Measurements from ENCODE around the gene B3GALT4. TPM values are rescaled to one million over a fixed set of nuclear protein-coding genes. Genes with fewer than 3 reads are reported as not detected.

Gene B3GALT4
- total and polyA plus RNA-seq, 2 of the 13 experiments (the other 11 are each of a cell fraction or from before 2014, with no cell fraction given), result 0.04 to 0.27 TPM

DNA sequence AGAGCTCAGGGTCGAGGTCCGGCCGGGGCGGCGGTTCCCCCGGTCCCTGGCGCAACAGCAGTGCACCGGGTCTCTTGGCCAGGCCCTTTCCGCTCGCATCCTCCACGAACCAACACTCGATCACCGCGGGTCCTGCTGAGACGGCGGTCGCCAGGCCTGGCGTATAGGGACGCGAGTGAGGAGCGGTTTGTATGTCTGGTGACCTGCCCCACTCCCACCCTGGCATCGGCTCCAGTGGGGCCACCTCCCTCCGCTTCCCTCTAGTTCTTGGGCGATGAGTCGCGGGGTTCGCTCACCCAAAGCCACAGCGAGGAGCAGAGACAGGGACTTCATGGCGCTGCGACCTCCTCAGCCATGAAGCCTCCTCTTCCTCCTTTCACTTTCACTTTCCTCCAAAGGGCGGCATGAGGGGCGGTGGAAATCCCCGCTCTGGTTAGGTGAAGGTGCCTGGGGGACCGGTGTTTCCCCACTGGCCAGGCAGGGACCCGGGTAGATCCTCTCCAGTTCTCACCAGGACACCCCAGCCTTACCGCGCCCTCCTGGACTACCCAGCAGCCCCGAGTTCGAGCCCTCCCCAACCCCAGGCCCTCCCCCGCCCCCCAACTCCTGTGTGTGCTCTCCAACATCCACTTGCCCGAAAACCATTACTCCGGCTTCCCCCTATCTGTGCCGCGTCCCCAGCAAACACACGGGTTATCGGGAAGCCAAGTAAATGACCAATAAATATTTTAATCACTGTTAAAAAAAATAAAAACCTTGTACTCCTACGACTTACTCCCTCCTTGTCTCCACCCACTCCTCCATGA lies 37.0 kb downstream of the B3GALT4 start, which contains the start of gene TAPBP (continued):
- TF ChIP-seq AKNA (CRISPR knock-in tag; IDR thresholded peaks at IDR 0.05; ENCODE audit: borderline replicate concordance), result no peak
- TF ChIP-seq, protein P1, sequence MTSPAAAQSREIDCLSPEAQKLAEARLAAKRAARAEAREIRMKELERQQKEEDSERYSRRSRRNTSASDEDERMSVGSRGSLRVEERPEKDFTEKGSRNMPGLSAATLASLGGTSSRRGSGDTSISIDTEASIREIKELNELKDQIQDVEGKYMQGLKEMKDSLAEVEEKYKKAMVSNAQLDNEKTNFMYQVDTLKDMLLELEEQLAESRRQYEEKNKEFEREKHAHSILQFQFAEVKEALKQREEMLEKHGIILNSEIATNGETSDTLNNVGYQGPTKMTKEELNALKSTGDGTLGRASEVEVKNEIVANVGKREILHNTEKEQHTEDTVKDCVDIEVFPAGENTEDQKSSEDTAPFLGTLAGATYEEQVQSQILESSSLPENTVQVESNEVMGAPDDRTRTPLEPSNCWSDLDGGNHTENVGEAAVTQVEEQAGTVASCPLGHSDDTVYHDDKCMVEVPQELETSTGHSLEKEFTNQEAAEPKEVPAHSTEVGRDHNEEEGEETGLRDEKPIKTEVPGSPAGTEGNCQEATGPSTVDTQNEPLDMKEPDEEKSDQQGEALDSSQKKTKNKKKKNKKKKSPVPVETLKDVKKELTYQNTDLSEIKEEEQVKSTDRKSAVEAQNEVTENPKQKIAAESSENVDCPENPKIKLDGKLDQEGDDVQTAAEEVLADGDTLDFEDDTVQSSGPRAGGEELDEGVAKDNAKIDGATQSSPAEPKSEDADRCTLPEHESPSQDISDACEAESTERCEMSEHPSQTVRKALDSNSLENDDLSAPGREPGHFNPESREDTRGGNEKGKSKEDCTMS (CRISPR knock-in tag; conservative IDR thresholded peaks at IDR 0.05), result 0 out of 2 replicates have a peak, but pooled peaks have one; percentile 61
- TF ChIP-seq, protein P2, sequence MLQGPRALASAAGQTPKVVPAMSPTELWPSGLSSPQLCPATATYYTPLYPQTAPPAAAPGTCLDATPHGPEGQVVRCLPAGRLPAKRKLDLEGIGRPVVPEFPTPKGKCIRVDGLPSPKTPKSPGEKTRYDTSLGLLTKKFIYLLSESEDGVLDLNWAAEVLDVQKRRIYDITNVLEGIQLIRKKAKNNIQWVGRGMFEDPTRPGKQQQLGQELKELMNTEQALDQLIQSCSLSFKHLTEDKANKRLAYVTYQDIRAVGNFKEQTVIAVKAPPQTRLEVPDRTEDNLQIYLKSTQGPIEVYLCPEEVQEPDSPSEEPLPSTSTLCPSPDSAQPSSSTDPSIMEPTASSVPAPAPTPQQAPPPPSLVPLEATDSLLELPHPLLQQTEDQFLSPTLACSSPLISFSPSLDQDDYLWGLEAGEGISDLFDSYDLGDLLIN (CRISPR knock-in tag; IDR thresholded peaks at IDR 0.05; ENCODE audit: borderline replicate concordance), result no peak
- TF ChIP-seq PPARG (CRISPR knock-in tag; conservative IDR thresholded peaks at IDR 0.05), result no peak
- no peak for TF ChIP-seq ZNF234 (CRISPR knock-in tag; conservative IDR thresholded peaks at IDR 0.05)
- no peak for TF ChIP-seq NR2F6 (IDR thresholded peaks at IDR 0.05)
- TF ChIP-seq NR2F6 (CRISPR knock-in tag; IDR thresholded peaks at IDR 0.05), result peak; percentile 45; the same call in 1 of the 2 replicates
- no peak for TF ChIP-seq ZNF563 (CRISPR knock-in tag; IDR thresholded peaks at IDR 0.05)
- TF ChIP-seq SIX4 (CRISPR knock-in tag; IDR thresholded peaks at IDR 0.05), result no peak
- no peak for TF ChIP-seq SP1 (IDR thresholded peaks at IDR 0.05)
- peak; percentile 41; the same call in 1 of the 2 replicates for TF ChIP-seq SP1 (CRISPR knock-in tag; IDR thresholded peaks at IDR 0.05)
- TF ChIP-seq TP53 (CRISPR knock-in tag; conservative IDR thresholded peaks at IDR 0.05), result no peak
- peak; percentile 49 for TF ChIP-seq ZNF18 (CRISPR knock-in tag; IDR thresholded peaks at IDR 0.05; ENCODE audit: insufficient replicate concordance)
- TF ChIP-seq ZNF557 (CRISPR knock-in tag; IDR thresholded peaks at IDR 0.05), result no peak
- TF ChIP-seq SIN3A (IDR thresholded peaks at IDR 0.05; ENCODE audit: borderline replicate concordance, low read depth, low read length), result peak; percentile 22; the same call in 1 of the 2 replicates
- TF ChIP-seq TRIM22 (IDR thresholded peaks at IDR 0.05), result no peak
- no peak for TF ChIP-seq RELA (CRISPR knock-in tag; IDR thresholded peaks at IDR 0.05)
- no peak for TF ChIP-seq ZFP62 (CRISPR knock-in tag; IDR thresholded peaks at IDR 0.05)
